ENCODE data around the gene CCL7.

CCL7 gene

GRCh38 chr17:34234616-34235015 lies 35.4 kb upstream of the CCL7 start:
- Histone ChIP-seq H3K9ac (ENCODE audit: low read depth, low read length) (no peak overlapping the region), H3K27me3 (ENCODE audit: control insufficient read depth, insufficient read depth, low read length) (no peaks in the 10 kb centered on the region), H3K4me2 (ENCODE audit: low read length) (no peak overlapping the region), H3K9me3 (replicated peaks; ENCODE audit: low read length) (no peaks in the 10 kb centered on the region), H3K4me3 (ENCODE audit: low read length) (no peak overlapping the region), H3K36me3 (ENCODE audit: insufficient read depth, low read length) (no peaks in the 10 kb centered on the region), H3K4me1 (ENCODE audit: control insufficient read depth, insufficient read depth, low read length) (no peaks in the 10 kb centered on the region)

GRCh38 chr17:34235389-34236028 lies 34.5 kb upstream of the CCL7 start:
- no peak overlapping the region for H3K4me3 ChIP-seq (ENCODE audit: low read length)
- no peaks in the 10 kb centered on the region for H3K4me1 ChIP-seq (ENCODE audit: control insufficient read depth, insufficient read depth, low read length)
- no peak overlapping the region for H3K9ac ChIP-seq (ENCODE audit: low read depth, low read length)
- no peaks in the 10 kb centered on the region for H3K36me3 ChIP-seq (ENCODE audit: insufficient read depth, low read length)
- no peaks in the 10 kb centered on the region for H3K9me3 ChIP-seq (replicated peaks; ENCODE audit: low read length)
- no peaks in the 10 kb centered on the region for H3K27me3 ChIP-seq (ENCODE audit: control insufficient read depth, insufficient read depth, low read length)
- H3K4me2 ChIP-seq (ENCODE audit: low read length), result no peak overlapping the region

- Histone ChIP-seq H3K36me3 (ENCODE audit: insufficient read depth, low read length) (no peaks in the 10 kb centered on the region), H3K27me3 (ENCODE audit: control insufficient read depth, insufficient read depth, low read length) (no peaks in the 10 kb centered on the region), H3K4me3 (ENCODE audit: low read length) (no peak overlapping the region), H3K4me1 (ENCODE audit: control insufficient read depth, insufficient read depth, low read length) (no peaks in the 10 kb centered on the region), H3K4me2 (ENCODE audit: low read length) (no peak overlapping the region), H3K9me3 (replicated peaks; ENCODE audit: low read length) (no peaks in the 10 kb centered on the region), H3K9ac (ENCODE audit: low read depth, low read length) (no peak overlapping the region)
These were observed 33.6 kb upstream of the CCL7 start for GRCh38 chr17:34236281-34236892.

GRCh38 chr17:34237458-34237857 lies 32.6 kb upstream of the CCL7 start:
- Histone ChIP-seq H3K4me2 (ENCODE audit: low read length) (no peak overlapping the region), H3K9me3 (replicated peaks; ENCODE audit: low read length) (no peaks in the 10 kb centered on the region), H3K9ac (ENCODE audit: low read depth, low read length) (no peak overlapping the region), H3K36me3 (ENCODE audit: insufficient read depth, low read length) (no peaks in the 10 kb centered on the region), H3K27me3 (ENCODE audit: control insufficient read depth, insufficient read depth, low read length) (no peaks in the 10 kb centered on the region), H3K4me1 (ENCODE audit: control insufficient read depth, insufficient read depth, low read length) (no peaks in the 10 kb centered on the region), H3K4me3 (ENCODE audit: low read length) (no peak overlapping the region)

GRCh38 chr17:34241062-34241461 lies 29.0 kb upstream of the CCL7 start:
- Histone ChIP-seq H3K4me2 (ENCODE audit: low read length) (no peak overlapping the region), H3K4me3 (ENCODE audit: low read length) (no peak overlapping the region), H3K4me1 (ENCODE audit: control insufficient read depth, insufficient read depth, low read length) (no peaks in the 10 kb centered on the region), H3K27me3 (ENCODE audit: control insufficient read depth, insufficient read depth, low read length) (no peaks in the 10 kb centered on the region), H3K36me3 (ENCODE audit: insufficient read depth, low read length) (no peaks in the 10 kb centered on the region), H3K9me3 (replicated peaks; ENCODE audit: low read length) (no peaks in the 10 kb centered on the region), H3K9ac (ENCODE audit: low read depth, low read length) (no peak overlapping the region)

- Histone ChIP-seq H3K9me3 (replicated peaks; ENCODE audit: low read length) (no peaks in the 10 kb centered on the region), H3K4me2 (ENCODE audit: low read length) (no peak overlapping the region), H3K27me3 (ENCODE audit: control insufficient read depth, insufficient read depth, low read length) (no peaks in the 10 kb centered on the region), H3K4me1 (ENCODE audit: control insufficient read depth, insufficient read depth, low read length) (no peaks in the 10 kb centered on the region), H3K4me3 (ENCODE audit: low read length) (no peak overlapping the region), H3K9ac (ENCODE audit: low read depth, low read length) (no peak overlapping the region), H3K36me3 (ENCODE audit: insufficient read depth, low read length) (no peaks in the 10 kb centered on the region)
These were observed 27.2 kb upstream of the CCL7 start for GRCh38 chr17:34242587-34243363.

- Histone ChIP-seq H3K36me3 (ENCODE audit: insufficient read depth, low read length) (no peaks in the 10 kb centered on the region), H3K4me3 (ENCODE audit: low read length) (no peak overlapping the region), H3K9ac (ENCODE audit: low read depth, low read length) (no peak overlapping the region), H3K4me2 (ENCODE audit: low read length) (no peak overlapping the region), H3K4me1 (ENCODE audit: control insufficient read depth, insufficient read depth, low read length) (peaks cover 3% of the 10 kb centered on the region), H3K27me3 (ENCODE audit: control insufficient read depth, insufficient read depth, low read length) (no peaks in the 10 kb centered on the region), H3K9me3 (replicated peaks; ENCODE audit: low read length) (no peaks in the 10 kb centered on the region)
These were observed 26.4 kb upstream of the CCL7 start for GRCh38 chr17:34243364-34244320.

GRCh38 chr17:34245351-34245905 lies 24.6 kb upstream of the CCL7 start:
- no peak overlapping the region for H3K4me3 ChIP-seq (ENCODE audit: low read length)
- H3K9ac ChIP-seq (ENCODE audit: low read depth, low read length), result no peak overlapping the region
- no peak overlapping the region for H3K4me2 ChIP-seq (ENCODE audit: low read length)
- H3K4me1 ChIP-seq (ENCODE audit: control insufficient read depth, insufficient read depth, low read length), result peaks cover 10% of the 10 kb centered on the region
- no peaks in the 10 kb centered on the region for H3K27me3 ChIP-seq (ENCODE audit: control insufficient read depth, insufficient read depth, low read length)
- H3K36me3 ChIP-seq (ENCODE audit: insufficient read depth, low read length), result no peaks in the 10 kb centered on the region
- H3K9me3 ChIP-seq (replicated peaks; ENCODE audit: low read length), result no peaks in the 10 kb centered on the region

- no peak overlapping the region for H3K4me2 ChIP-seq (ENCODE audit: low read length)
- H3K9ac ChIP-seq (ENCODE audit: low read depth, low read length), result no peak overlapping the region
- H3K36me3 ChIP-seq (ENCODE audit: insufficient read depth, low read length), result no peaks in the 10 kb centered on the region
- peaks cover 10% of the 10 kb centered on the region for H3K4me1 ChIP-seq (ENCODE audit: control insufficient read depth, insufficient read depth, low read length)
- no peaks in the 10 kb centered on the region for H3K9me3 ChIP-seq (replicated peaks; ENCODE audit: low read length)
- H3K4me3 ChIP-seq (ENCODE audit: low read length), result no peak overlapping the region
- no peaks in the 10 kb centered on the region for H3K27me3 ChIP-seq (ENCODE audit: control insufficient read depth, insufficient read depth, low read length)
These were observed 23.6 kb upstream of the CCL7 start for GRCh38 chr17:34246446-34246845.

GRCh38 chr17:34246881-34247280 lies 23.1 kb upstream of the CCL7 start:
- Histone ChIP-seq H3K4me2 (ENCODE audit: low read length) (no peak overlapping the region), H3K4me3 (ENCODE audit: low read length) (no peak overlapping the region), H3K4me1 (ENCODE audit: control insufficient read depth, insufficient read depth, low read length) (peaks cover 13% of the 10 kb centered on the region), H3K9ac (ENCODE audit: low read depth, low read length) (no peak overlapping the region), H3K36me3 (ENCODE audit: insufficient read depth, low read length) (no peaks in the 10 kb centered on the region), H3K9me3 (replicated peaks; ENCODE audit: low read length) (no peaks in the 10 kb centered on the region), H3K27me3 (ENCODE audit: control insufficient read depth, insufficient read depth, low read length) (no peaks in the 10 kb centered on the region)

GRCh38 chr17:34248511-34249024 lies 21.5 kb upstream of the CCL7 start:
- no peak overlapping the region for H3K4me2 ChIP-seq (ENCODE audit: low read length)
- no peak overlapping the region for H3K4me3 ChIP-seq (ENCODE audit: low read length)
- H3K9me3 ChIP-seq (replicated peaks; ENCODE audit: low read length), result no peaks in the 10 kb centered on the region
- peaks cover 29% of the 10 kb centered on the region for H3K4me1 ChIP-seq (ENCODE audit: control insufficient read depth, insufficient read depth, low read length)
- no peaks in the 10 kb centered on the region for H3K36me3 ChIP-seq (ENCODE audit: insufficient read depth, low read length)
- peak overlapping the region; percentile 35 for H3K9ac ChIP-seq (ENCODE audit: low read depth, low read length)
- H3K27me3 ChIP-seq (ENCODE audit: control insufficient read depth, insufficient read depth, low read length), result no peaks in the 10 kb centered on the region
